SH-SY5Y (cell line): Measurements from ENCODE around the gene EME2.

Source experiments
- GATA2 ChIP-seq: IDR thresholded peaks from 2 replicates; pipeline ENCODE4 v1.6.1; 2011; ENCODE audit warnings: mild to moderate bottlenecking, low read depth, low read length
- GATA3 ChIP-seq: IDR thresholded peaks from 2 replicates; pipeline ENCODE4 v1.6.1; 2011; ENCODE audit warnings: low read depth, mild to moderate bottlenecking, low read length, moderate library complexity

Gene EME2

GRCh38 chr16:1818873-1819525 lies 46.4 kb downstream of the EME2 start:
- TF ChIP-seq GATA2: no peak
- no peak for TF ChIP-seq GATA3

- no peak for TF ChIP-seq GATA3
- no peak for TF ChIP-seq GATA2
These were observed 47.0 kb downstream of the EME2 start for GRCh38 chr16:1819611-1820010.

- TF ChIP-seq GATA2 (no peak), GATA3 (no peak)
These were observed 47.7 kb downstream of the EME2 start for GRCh38 chr16:1820096-1820945.

- no peak for TF ChIP-seq GATA2
- TF ChIP-seq GATA3: no peak
These were observed 48.3 kb downstream of the EME2 start for GRCh38 chr16:1820946-1821290.

GRCh38 chr16:1821861-1822611 lies 49.4 kb downstream of the EME2 start:
- no peak for TF ChIP-seq GATA2
- no peak for TF ChIP-seq GATA3

GRCh38 chr16:1822801-1823200 lies 50.2 kb downstream of the EME2 start:
- TF ChIP-seq GATA3 (no peak), GATA2 (no peak)

- TF ChIP-seq GATA2: no peak
- no peak for TF ChIP-seq GATA3
These were observed 51.2 kb downstream of the EME2 start for GRCh38 chr16:1823821-1824220.

- TF ChIP-seq GATA2 (no peak), GATA3 (no peak)
These were observed 52.8 kb downstream of the EME2 start for GRCh38 chr16:1825381-1825863.
